Measurements from ENCODE around the gene ZBTB48.
A peak's percentile ranks its signal among the peaks of the same experiment; 100 is the strongest.

The ZBTB48 gene

GRCh38 chr1:6614019-6614928 lies 34.5 kb downstream of the ZBTB48 start:
- peak; percentile 62 for DNase-seq

DNA sequence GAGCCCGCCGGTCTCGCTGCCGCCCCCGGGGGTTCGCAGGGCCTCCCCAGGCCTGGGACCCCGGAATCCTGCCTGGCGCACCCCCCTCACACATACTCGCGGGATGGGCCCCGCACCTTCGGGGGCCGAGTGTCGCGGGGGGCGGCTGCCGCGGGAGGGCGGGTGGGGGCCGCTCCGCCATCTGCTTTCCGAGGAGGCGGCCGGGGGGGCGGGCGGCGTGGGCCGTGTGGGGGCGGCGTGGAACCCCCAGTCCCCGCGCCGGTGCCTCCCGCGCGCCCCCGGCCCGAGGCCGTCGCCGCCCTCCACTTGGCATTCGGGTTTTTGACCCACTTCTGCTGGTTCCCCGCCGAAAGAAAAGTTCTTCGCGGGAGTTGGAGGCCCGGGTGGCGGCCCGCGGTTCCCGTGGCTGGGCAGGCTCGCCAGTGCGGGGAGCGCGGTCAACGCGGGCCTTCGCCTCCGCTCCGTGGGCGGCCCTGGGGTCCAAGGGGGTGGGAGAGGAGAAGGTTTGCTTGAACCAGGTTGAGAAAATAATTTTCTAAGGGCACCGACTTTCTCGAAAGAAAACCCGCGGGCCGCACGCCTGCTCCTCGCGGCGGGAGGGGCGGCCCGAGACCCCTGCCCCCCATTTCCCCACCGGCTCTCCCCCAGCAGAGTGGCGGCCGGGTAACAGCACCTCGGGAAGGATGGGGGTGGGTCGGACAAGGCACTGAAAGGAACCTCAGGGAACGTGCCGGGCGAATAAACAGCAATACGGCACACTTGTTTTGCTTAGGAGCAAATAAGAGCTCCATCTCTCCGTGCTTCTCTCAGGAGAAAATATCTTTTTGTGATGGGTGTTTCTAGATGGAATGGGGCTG lies 35.4 kb downstream of the ZBTB48 start:
- DNase-seq, result peak; percentile 6

GRCh38 chr1:6619045-6619444 lies 39.3 kb downstream of the ZBTB48 start:
- no peak for DNase-seq

- no peak for DNase-seq
These were observed 41.9 kb downstream of the ZBTB48 start for GRCh38 chr1:6621429-6622391.

DNA sequence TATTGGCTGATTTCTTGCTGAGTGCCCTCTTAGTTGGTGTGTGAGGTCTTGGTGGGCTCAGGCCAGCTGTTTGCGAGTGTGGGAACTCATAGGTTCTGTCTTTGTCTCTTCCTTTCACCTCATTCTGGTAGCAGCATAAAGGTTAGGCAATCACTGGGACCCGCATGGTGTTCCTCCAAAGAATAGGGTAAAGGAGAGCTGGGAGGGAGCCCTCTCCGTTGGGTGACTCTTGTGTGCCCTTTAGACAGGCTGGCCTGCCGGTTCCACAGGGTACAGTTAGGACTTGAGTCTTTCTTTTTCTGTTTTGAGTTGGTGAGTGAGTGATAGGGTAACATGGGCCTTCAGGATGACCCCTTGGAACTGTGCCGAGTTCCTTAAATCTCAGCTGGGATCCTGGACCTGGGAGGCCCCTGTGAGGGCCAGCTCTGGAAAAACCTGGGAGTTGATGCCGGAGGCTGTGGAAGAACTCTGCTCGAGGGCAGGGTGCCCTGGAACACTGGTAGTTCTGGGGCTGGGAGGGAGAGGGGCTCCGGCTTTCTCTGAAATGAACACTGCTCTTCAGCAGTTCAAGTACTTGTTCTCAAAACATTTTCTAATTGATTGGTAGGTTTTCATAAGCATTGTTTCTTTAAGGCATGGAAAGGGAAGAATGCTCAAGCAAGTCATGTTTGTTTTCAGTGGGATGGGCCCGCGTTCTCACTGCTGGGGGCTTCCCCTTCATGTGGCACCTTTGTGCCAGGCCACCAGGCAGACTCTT lies 42.8 kb downstream of the ZBTB48 start:
- no peak for DNase-seq

GRCh38 chr1:6623269-6623965 lies 43.6 kb downstream of the ZBTB48 start:
- DNase-seq, result no peak

DNA sequence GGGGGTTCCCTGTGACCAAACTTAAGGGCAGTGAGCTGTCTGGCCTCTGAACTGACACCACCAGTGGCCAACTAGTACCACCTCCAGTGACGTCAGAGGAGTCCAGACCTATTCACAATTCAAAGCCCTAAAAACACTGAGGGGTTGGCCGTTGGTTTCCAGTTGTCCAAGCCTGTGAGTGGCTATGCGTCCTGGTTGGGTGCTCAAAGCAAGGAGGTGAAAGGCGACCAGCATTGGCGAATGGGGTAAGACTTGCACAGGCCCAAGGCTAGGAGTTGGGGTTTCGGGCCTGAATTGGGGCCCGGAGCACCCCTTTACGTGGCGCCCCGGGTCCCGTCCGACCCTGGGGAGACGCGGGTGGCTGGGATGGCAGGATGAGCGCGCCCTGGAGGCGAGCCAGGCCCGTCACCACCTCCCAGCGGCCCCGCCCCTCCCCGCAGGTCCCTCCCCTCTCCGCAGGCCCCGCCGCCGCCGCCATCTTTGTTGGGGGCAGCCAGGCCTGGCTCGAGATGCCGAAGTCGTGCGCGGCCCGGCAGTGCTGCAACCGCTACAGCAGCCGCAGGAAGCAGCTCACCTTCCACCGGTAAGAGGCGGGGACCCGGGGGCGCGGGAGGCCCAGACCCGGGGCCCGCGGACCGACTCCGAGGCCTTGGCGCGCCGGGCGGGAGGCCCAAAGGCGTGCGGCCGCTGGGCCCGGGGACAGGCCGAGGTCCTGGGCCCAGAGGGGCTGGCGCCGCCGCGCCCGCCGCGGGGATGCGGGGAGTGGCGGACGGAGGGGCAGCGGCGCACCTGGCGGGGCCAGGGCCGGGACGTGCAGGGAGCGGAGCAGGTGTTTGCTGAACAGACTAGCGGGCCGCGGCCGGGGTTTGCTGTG lies 45.2 kb downstream of the ZBTB48 start, which contains the start of gene THAP3:
TSS of gene THAP3 (plus strand) at position 159 of the 874 bp plus-strand sequence. CDS start at position 510, 351 bp downstream.
- peak; percentile 84 for DNase-seq

GRCh38 chr1:6625584-6626149 lies 45.9 kb downstream of the ZBTB48 start:
- peak; percentile 6 for DNase-seq

- DNase-seq, result no peak
These were observed 47.2 kb downstream of the ZBTB48 start for GRCh38 chr1:6627031-6627430.

- DNase-seq, result no peak
These were observed 48.2 kb downstream of the ZBTB48 start for GRCh38 chr1:6627841-6628545.

GRCh38 chr1:6628971-6629479 lies 49.2 kb downstream of the ZBTB48 start:
- DNase-seq, result no peak

DNA sequence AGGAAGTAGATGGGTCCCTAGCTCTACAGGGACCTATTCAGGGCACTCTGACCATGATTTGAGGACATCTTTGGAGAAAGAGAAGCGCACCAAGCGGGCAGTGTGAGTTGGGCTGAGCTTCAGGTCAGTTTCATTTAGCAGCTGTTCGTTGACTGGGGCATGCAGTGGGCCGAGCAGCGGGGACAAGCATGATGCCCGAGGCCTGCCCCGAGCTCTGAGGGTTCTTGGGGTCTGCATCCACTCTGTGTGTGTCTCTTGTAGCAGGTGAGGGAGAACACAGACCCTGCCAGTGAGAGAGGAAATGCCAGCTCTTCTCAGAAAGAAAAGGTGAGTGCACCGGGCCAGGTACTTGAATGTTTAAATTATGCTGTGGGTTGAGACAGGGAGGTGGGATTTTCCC lies 50.2 kb downstream of the ZBTB48 start:
- DNase-seq, result no peak

DNA sequence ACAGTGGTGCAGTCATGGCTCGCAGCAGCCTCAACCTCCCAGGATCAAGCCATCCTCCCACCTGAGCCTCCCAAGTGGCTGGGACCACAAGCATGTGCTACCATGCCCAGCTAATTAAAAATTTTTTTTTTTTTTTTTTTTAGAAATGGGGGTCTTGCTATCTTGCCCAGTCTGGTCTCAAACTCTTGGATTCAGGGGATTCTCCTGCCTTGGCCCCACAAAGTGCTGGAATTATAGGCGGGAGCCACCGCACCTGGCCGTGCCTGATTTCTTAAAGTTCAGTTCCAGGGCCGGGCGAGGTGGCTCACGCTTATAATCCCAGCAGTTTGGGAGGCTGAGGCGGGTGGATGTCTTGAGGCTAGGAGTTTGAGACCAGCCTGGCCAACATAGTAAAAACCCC lies 51.3 kb downstream of the ZBTB48 start:
- DNase-seq, result no peak

GRCh38 chr1:6632588-6633514 lies 53.1 kb downstream of the ZBTB48 start:
- no peak for DNase-seq

- DNase-seq, result peak; percentile 28
These were observed 54.7 kb downstream of the ZBTB48 start for GRCh38 chr1:6634371-6635052.

DNA sequence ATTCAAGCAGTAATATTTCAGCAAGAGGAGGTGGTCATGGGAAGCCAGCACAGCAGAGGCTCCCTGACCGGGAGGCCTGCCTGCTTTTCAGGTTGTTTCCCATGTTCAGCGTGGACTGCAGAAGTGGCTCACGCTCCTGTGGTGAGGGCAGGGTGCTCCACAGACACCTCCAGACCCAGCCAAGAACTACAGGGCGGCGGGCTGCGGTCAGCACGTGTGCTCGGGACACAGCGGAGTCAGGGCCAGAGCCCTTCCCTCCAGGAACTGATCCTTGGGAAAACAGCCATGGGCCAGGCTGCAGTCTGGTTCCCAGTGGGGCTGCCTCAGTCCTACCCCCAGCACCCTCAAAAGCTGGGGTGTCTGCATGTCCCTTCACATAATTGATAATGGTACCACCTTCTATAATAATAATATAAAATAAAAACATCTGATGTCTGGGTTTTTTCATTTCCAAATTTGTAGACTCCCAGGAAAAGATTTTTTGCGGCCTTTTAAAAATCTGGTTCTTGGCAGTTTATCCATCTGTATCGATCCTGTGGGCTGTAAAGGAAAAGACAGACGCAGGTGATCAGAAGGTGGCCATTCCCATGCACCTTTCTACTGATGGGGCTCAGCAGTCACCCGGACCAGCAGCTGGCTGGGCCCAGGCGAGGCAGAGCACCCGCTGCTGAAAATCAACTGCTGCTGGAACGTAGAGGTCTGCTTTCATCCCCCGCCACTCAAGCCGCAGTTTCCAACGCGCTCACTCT lies 55.5 kb downstream of the ZBTB48 start:
- DNase-seq, result no peak
